Activated CD4-positive, alpha-beta T cell treated with anti-CD3 and anti-CD28 coated beads, Interleukin-2, amount 10 ng/mL, durations not matched to agents 7 days and 5 days (primary cell): ENCODE results near the gene CHAC2. TPM values are rescaled to one million over a fixed set of nuclear protein-coding genes. Genes with fewer than 3 reads are reported as not detected.

Source experiments
- CTCF ChIA-PET: fragments of 350-600 bp; sonication (Branson Sonifier 250); formaldehyde crosslinking; loops from one replicate; lab custom pipeline; 2021; ENCODE audit warnings: antibody characterized with exemption; lab: Charles Lee
- POLR2A ChIA-PET: fragments of 350-600 bp; sonication (Branson Sonifier 250); formaldehyde crosslinking; loops from one replicate; lab custom pipeline; 2021; ENCODE audit warnings: antibody characterized with exemption; lab: Charles Lee
- DNase-seq: peaks from one replicate; pipeline ENCODE4 v3.0.0-alpha.2; 2020
- H3K27ac Mint-ChIP-seq: one replicate; pipeline ENCODE4 v1.8.0; 2021; ENCODE audit warnings: mild to moderate bottlenecking, moderate library complexity, mixed read lengths
- H3K27me3 Mint-ChIP-seq: one replicate; pipeline ENCODE4 v1.8.0; 2021; ENCODE audit warnings: mixed read lengths
- H3K36me3 Mint-ChIP-seq: one replicate; pipeline ENCODE4 v1.8.0; 2021; ENCODE audit warnings: low read depth, mixed read lengths
- H3K4me1 Mint-ChIP-seq: one replicate; pipeline ENCODE4 v1.8.0; 2021; ENCODE audit warnings: mixed read lengths
- H3K4me3 Mint-ChIP-seq: one replicate; pipeline ENCODE4 v1.8.0; 2021; ENCODE audit warnings: mild to moderate bottlenecking, moderate library complexity, mixed read lengths
- H3K9me3 Mint-ChIP-seq: one replicate; pipeline ENCODE4 v1.8.0; 2021; ENCODE audit warnings: mixed read lengths
- total RNA-seq, 2 experiments: library from RNA; stranded (reverse); gene quantifications; one replicate each; pipeline ENCODE4 v1.2.3, GENCODE V29; 2021

The CHAC2 gene
- total RNA-seq, 2 experiments from 2014 or later, result 12.3 to 12.6 TPM

DNA sequence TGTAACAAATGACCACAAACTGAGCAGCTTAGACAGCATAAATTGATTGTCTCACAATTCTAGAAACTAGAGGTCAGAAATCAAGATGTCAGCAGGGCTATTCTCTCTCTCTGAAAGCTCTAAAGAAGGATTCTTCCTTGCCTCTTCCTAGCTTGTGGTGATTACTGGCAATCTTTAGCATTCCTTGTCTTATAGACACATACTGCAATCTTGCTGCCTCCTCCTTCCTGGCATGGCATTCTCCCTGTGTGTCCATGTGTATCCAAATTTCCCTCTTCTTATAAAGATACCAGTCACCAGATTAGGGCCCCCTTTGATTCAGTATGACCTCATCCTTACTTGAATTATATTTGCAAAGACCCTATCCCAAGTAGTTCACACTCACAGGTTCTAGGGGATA is 16.8 kb downstream of the CHAC2 start:
- CTCF ChIA-PET, result interaction anchor here (1.0 to 1.8 kb wide), 2 partner anchors 17 to 253 kb away, joined by 3 to 7 read pairs; partner anchors contain the start of gene CHAC2
- Mint-ChIP-seq H3K36me3 (peaks cover 24% of the 10 kb centered on the region), H3K4me1 (peaks cover 41% of the 10 kb centered on the region), H3K27me3 (no peaks in the 10 kb centered on the region), H3K4me3 (peak overlapping the region; percentile 86), H3K9me3 (no peaks in the 10 kb centered on the region), H3K27ac (peak overlapping the region; percentile 32)
- POLR2A ChIA-PET, result no interaction called here
- DNase-seq, result no peak

- POLR2A ChIA-PET, result no interaction called here
- peaks cover 38% of the 10 kb centered on the region for H3K4me1 Mint-ChIP-seq
These were observed 17.8 kb downstream of the CHAC2 start for GRCh38 chr2:53785366-53785765.

GRCh38 chr2:53786352-53786704 is 18.7 kb downstream of the CHAC2 start:
- Mint-ChIP-seq H3K27ac (peak overlapping the region; percentile 99), H3K4me3 (peak overlapping the region; percentile 86), H3K27me3 (no peaks in the 10 kb centered on the region), H3K9me3 (no peaks in the 10 kb centered on the region), H3K36me3 (peaks cover 13% of the 10 kb centered on the region), H3K4me1 (peaks cover 41% of the 10 kb centered on the region)
- ChIA-PET POLR2A (no interaction called here), CTCF (interaction anchor here (1.6 kb wide), 1 partner anchor 19 kb away, joined by 5 read pairs; the partner anchor contains the start of gene CHAC2)
- peak; percentile 20 for DNase-seq

More at GRCh38 chr2:53785366-53785765, 17.8 kb downstream of the CHAC2 start:
- DNase-seq, result no peak
- H3K27me3 Mint-ChIP-seq, result no peaks in the 10 kb centered on the region
- peak overlapping the region; percentile 86 for H3K4me3 Mint-ChIP-seq
- peak overlapping the region; percentile 99 for H3K27ac Mint-ChIP-seq
- no peaks in the 10 kb centered on the region for H3K9me3 Mint-ChIP-seq
- CTCF ChIA-PET, result interaction anchor here (1.8 kb wide), 1 partner anchor 17 kb away, joined by 7 read pairs; the partner anchor contains the start of gene CHAC2
- H3K36me3 Mint-ChIP-seq, result peaks cover 16% of the 10 kb centered on the region

GRCh38 chr2:53786705-53787613 is 19.4 kb downstream of the CHAC2 start, which contains the start of the genes ASB3 and ERLEC1:
Gene ASB3, minus strand, starts transcription at chr2:53786953. Its CDS starts 21,381 bp downstream, at chr2:53765572.
Gene ERLEC1, plus strand, starts transcription at chr2:53787044. Its CDS starts 167 bp downstream, at chr2:53787211.
- DNase-seq, result peak; percentile 92
- ChIA-PET POLR2A (interaction anchor here (0.6 kb wide), 2 partner anchors 19 to 224 kb away, joined by 3 to 4 read pairs; partner anchors contain the start of gene CHAC2), CTCF (interaction anchor here (1.6 kb wide), 1 partner anchor 20 kb away, joined by 5 read pairs; the partner anchor contains the start of gene CHAC2)
- Mint-ChIP-seq H3K36me3 (peaks cover 7% of the 10 kb centered on the region), H3K9me3 (no peaks in the 10 kb centered on the region), H3K27me3 (no peaks in the 10 kb centered on the region), H3K4me3 (peak within 1 kb of the TSS; percentile 86), H3K4me1 (peaks cover 41% of the 10 kb centered on the region), H3K27ac (peak within 1 kb of the TSS; percentile 99)

DNA sequence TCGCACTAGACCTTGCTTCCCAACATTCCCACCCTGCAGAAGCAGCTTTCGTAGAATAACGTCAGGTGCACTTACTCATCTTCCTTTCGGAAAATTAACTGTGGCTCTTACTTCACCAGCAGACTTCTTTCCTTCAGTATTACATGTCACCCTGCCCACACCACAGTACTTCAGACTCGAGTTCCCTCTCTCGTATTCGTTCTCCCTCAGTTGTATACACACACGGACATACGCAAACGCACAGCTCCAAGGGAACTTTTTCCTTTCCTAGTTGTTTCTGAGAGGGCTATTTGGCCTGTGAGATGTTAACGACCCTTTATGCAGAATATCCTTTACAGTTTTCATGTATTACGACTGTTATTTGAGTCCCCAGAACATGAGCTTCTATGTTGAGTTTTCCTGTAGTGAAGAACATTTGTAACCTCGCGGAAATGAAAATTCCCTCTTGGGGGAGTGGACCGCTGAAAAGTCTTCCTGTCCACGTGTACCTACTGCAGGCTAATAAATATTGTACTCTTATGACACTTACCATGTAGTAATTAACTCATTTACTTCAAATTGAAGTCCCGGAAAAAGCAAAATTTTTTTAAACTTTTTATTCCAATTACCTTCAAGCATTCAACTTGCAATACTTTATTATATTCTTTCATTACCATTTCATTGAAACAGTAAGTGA is 20.1 kb downstream of the CHAC2 start:
- DNase-seq, result peak; percentile 10
- no peaks in the 10 kb centered on the region for H3K9me3 Mint-ChIP-seq
- H3K27ac Mint-ChIP-seq, result peak overlapping the region; percentile 99
- no peaks in the 10 kb centered on the region for H3K27me3 Mint-ChIP-seq
- ChIA-PET CTCF (interaction anchor here (0.7 to 1.5 kb wide), 2 partner anchors 21 to 50 kb away, joined by 4 read pairs; partner anchors contain the start of gene CHAC2), POLR2A (no interaction called here)
- H3K4me3 Mint-ChIP-seq, result peak overlapping the region; percentile 86
- peaks cover 36% of the 10 kb centered on the region for H3K4me1 Mint-ChIP-seq
- peaks cover 4% of the 10 kb centered on the region for H3K36me3 Mint-ChIP-seq

DNA sequence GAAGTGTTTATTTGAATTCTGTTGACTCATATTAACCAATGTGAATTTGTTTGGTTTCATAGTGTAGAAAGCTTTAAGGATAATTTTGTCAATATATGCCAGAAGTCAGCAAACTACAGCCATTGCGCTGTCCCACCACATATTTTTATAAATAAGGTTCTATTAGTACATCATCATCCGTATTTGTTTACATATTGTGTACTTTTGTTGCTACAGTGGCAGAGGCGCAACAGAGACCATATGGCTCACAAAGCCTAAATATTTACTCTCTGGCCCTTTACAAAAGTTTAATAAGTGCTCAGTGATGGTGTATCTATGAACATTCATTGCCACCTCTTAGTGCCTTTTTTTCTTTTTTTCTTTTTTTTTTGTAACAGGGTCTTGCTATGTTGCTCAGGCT is 25.7 kb downstream of the CHAC2 start:
- CTCF ChIA-PET, result interaction anchor here (1.5 kb wide), 1 partner anchor 25 kb away, joined by 10 read pairs; the partner anchor contains the start of gene CHAC2
- Mint-ChIP-seq H3K27me3 (no peaks in the 10 kb centered on the region), H3K9me3 (no peaks in the 10 kb centered on the region), H3K36me3 (peaks cover 2% of the 10 kb centered on the region), H3K27ac (no peak overlapping the region), H3K4me1 (peaks cover 10% of the 10 kb centered on the region), H3K4me3 (no peak overlapping the region)
- no peak for DNase-seq
- POLR2A ChIA-PET, result no interaction called here

DNA sequence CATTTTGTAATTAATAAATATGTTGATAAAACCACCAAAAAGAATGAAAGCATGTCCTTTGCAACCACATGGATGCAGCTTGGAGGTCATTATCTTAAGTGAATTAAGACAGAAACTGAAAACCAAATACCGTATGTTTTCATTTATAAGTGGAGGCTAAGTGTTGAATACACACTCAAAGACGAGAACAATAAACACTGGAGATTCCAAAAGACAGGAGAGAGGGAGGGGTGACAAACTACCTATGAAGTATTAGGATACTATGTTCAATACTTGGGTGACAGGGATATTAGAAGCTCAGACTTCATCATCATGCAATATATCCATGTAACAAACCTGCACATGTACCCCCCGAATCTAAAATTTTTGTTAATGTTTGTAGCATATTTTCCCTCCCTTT is 26.2 kb downstream of the CHAC2 start:
- Mint-ChIP-seq H3K27me3 (no peaks in the 10 kb centered on the region), H3K4me3 (no peak overlapping the region), H3K9me3 (no peaks in the 10 kb centered on the region), H3K36me3 (peaks cover 4% of the 10 kb centered on the region), H3K27ac (no peak overlapping the region), H3K4me1 (peaks cover 5% of the 10 kb centered on the region)
- ChIA-PET POLR2A (no interaction called here), CTCF (interaction anchor here (1.5 kb wide), 1 partner anchor 26 kb away, joined by 10 read pairs; the partner anchor contains the start of gene CHAC2)
- DNase-seq, result no peak

DNA sequence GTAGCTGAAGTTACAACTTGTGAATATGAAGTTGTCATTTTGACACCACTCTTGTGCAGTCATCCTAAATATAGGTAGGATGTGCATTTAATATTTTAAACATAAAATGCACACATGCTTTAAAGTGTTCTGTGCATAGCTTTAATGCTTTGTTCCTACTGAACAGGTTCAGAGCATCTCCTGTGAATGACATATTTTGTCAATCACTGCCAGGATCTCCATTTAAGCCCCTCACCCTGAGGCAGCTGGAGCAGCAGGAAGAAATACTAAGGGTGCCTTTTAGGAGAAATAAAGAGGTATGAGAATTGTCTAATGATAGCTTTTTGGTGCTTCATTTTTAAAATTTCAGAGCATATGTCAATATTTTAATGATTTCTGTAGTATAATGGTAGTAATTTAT is 33.9 kb downstream of the CHAC2 start:
- Mint-ChIP-seq H3K27ac (no peak overlapping the region), H3K4me3 (no peak overlapping the region), H3K36me3 (peaks cover 31% of the 10 kb centered on the region), H3K27me3 (no peaks in the 10 kb centered on the region), H3K9me3 (no peaks in the 10 kb centered on the region), H3K4me1 (peaks cover 2% of the 10 kb centered on the region)
- POLR2A ChIA-PET, result no interaction called here
- no peak for DNase-seq
- CTCF ChIA-PET, result no interaction called here

GRCh38 chr2:53802617-53803151 is 35.1 kb downstream of the CHAC2 start:
- Mint-ChIP-seq H3K4me1 (peaks cover 2% of the 10 kb centered on the region), H3K4me3 (no peak overlapping the region), H3K9me3 (no peaks in the 10 kb centered on the region), H3K27ac (no peak overlapping the region), H3K36me3 (peaks cover 34% of the 10 kb centered on the region), H3K27me3 (no peaks in the 10 kb centered on the region)
- POLR2A ChIA-PET, result no interaction called here
- no peak for DNase-seq
- CTCF ChIA-PET, result no interaction called here

DNA sequence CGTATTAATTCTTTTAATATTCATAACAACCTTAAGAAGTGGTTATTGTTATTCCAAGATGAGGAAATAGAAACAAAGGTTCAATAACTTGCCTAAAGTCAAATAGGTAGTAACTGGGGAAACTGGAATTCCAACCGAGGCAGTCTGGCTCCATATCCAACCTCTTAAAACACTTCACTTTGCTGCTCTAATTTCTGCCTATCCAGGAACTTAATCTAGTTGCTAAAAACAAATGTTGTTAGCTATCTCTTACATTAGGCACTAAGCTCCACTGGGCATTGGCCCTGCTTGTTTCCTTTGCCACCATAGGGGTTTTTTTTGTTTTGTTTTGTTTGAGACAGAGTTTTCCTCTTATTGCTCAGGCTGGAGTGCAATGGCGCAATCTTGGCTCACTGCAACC is 44.0 kb downstream of the CHAC2 start:
- no peaks in the 10 kb centered on the region for H3K27me3 Mint-ChIP-seq
- no peak overlapping the region for H3K27ac Mint-ChIP-seq
- ChIA-PET POLR2A (no interaction called here), CTCF (interaction anchor here (0.6 kb wide), 1 partner anchor 338 kb away, joined by 3 read pairs; no protein-coding TSS in a partner anchor)
- peaks cover 28% of the 10 kb centered on the region for H3K36me3 Mint-ChIP-seq
- H3K4me3 Mint-ChIP-seq, result no peak overlapping the region
- H3K9me3 Mint-ChIP-seq, result no peaks in the 10 kb centered on the region
- no peak for DNase-seq
- H3K4me1 Mint-ChIP-seq, result no peaks in the 10 kb centered on the region

DNA sequence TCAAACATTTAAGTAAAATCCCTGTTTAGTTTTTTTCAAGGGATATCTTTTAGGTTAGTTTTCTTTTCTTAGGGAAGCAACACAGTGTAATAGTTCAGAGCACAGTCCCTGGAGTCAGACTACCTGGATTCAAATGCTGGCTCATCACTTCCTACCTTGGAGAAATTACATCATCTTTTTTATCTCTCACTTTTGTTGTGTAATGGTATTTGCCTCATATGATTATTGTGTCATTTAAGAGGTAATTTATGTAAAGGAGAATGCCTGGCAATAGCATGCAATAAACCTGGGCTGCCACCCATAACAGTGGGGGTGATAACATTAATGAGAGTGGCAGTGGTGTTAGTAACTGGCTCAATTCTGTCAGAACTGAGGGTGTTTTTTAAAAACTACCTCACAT is 45.5 kb downstream of the CHAC2 start:
- POLR2A ChIA-PET, result no interaction called here
- no peak for DNase-seq
- Mint-ChIP-seq H3K27ac (no peak overlapping the region), H3K9me3 (no peaks in the 10 kb centered on the region), H3K36me3 (peaks cover 34% of the 10 kb centered on the region), H3K4me3 (no peak overlapping the region), H3K27me3 (no peaks in the 10 kb centered on the region), H3K4me1 (no peaks in the 10 kb centered on the region)
- CTCF ChIA-PET, result interaction anchor here (1.4 kb wide), 1 partner anchor 57 kb away, joined by 4 read pairs; no protein-coding TSS in a partner anchor

GRCh38 chr2:53818854-53819435 is 51.3 kb downstream of the CHAC2 start:
- CTCF ChIA-PET, result no interaction called here
- no peak for DNase-seq
- no peaks in the 10 kb centered on the region for H3K9me3 Mint-ChIP-seq
- POLR2A ChIA-PET, result no interaction called here
- H3K27me3 Mint-ChIP-seq, result no peaks in the 10 kb centered on the region
- H3K4me1 Mint-ChIP-seq, result no peaks in the 10 kb centered on the region
- H3K36me3 Mint-ChIP-seq, result peaks cover 24% of the 10 kb centered on the region
- no peak overlapping the region for H3K27ac Mint-ChIP-seq
- H3K4me3 Mint-ChIP-seq, result no peak overlapping the region
